Measurements from ENCODE around the gene CWC15.
"Not testable (repeated sequence)": the region's sequence is repeated elsewhere in the genome, so short reads cannot be mapped to it uniquely, and the experiment has no call there.

CWC15 gene

GRCh38 chr11:94920311-94920710, 53.0 kb downstream of the CWC15 start:
- no peak overlapping the region for H3K4me3 Mint-ChIP-seq
- CTCF ChIA-PET, result no interaction called here
- H3K9me3 Mint-ChIP-seq, result peaks cover 6% of the 10 kb centered on the region
- no peak overlapping the region for H3K27ac Mint-ChIP-seq
- no peaks in the 10 kb centered on the region for H3K27me3 Mint-ChIP-seq
- peaks cover 6% of the 10 kb centered on the region for H3K36me3 Mint-ChIP-seq
- no peak for DNase-seq
- H3K4me1 Mint-ChIP-seq, result peaks cover 13% of the 10 kb centered on the region

GRCh38 chr11:94913718-94914394, 59.5 kb downstream of the CWC15 start:
- not testable (repeated sequence) for H3K36me3 Mint-ChIP-seq, DNase-seq, H3K27me3 Mint-ChIP-seq, H3K4me3 Mint-ChIP-seq, H3K27ac Mint-ChIP-seq, H3K9me3 Mint-ChIP-seq, H3K4me1 Mint-ChIP-seq
- CTCF ChIA-PET, result interaction anchor here (0.8 kb wide), 1 partner anchor 27 kb away, joined by 3 read pairs; no protein-coding TSS in a partner anchor

GRCh38 chr11:94912806-94913205, 60.5 kb downstream of the CWC15 start:
- Mint-ChIP-seq H3K9me3 (no peaks in the 10 kb centered on the region), H3K27me3 (peaks cover 5% of the 10 kb centered on the region), H3K27ac (no peak overlapping the region), H3K4me3 (no peak overlapping the region), H3K4me1 (no peaks in the 10 kb centered on the region), H3K36me3 (no peaks in the 10 kb centered on the region)
- DNase-seq, result no peak
- CTCF ChIA-PET, result interaction anchor here (0.8 kb wide), 1 partner anchor 28 kb away, joined by 3 read pairs; no protein-coding TSS in a partner anchor

All from activated naive CD4-positive, alpha-beta T cell treated with anti-CD3 and anti-CD28 coated beads, Interleukin-2, amount 10 ng/mL, durations not matched to agents 7 days and 5 days (primary cell).